Measurements from ENCODE around the gene TF. TPM values are rescaled to one million over a fixed set of nuclear protein-coding genes. Genes with fewer than 3 reads are reported as not detected.
A peak's percentile ranks its signal among the peaks of the same experiment; 100 is the strongest.
"Not testable (repeated sequence)": the region's sequence is repeated elsewhere in the genome, so short reads cannot be mapped to it uniquely, and the experiment has no call there.

The TF gene
- polyA plus RNA-seq, 1 donor: 4.4 TPM

GRCh38 chr3:133763797-133764683 is 17.8 kb downstream of the TF start:
- peak; percentile 94 for DNase-seq (ENCODE audit: low read depth)

- no peak for DNase-seq (ENCODE audit: low read depth)
Measured at GRCh38 chr3:133765256-133765655, 19.1 kb downstream of the TF start.

- DNase-seq (ENCODE audit: low read depth): no peak
Measured at GRCh38 chr3:133767607-133768006, 21.4 kb downstream of the TF start.

- no peak for DNase-seq (ENCODE audit: low read depth)
Measured at GRCh38 chr3:133769536-133769935, 23.3 kb downstream of the TF start.

- DNase-seq (ENCODE audit: low read depth): no peak
Measured at GRCh38 chr3:133773732-133774131, 27.5 kb downstream of the TF start.

- DNase-seq (ENCODE audit: low read depth): no peak
Measured at GRCh38 chr3:133775309-133775708, 29.1 kb downstream of the TF start.

- no peak for DNase-seq (ENCODE audit: low read depth)
Measured at GRCh38 chr3:133775835-133776234, 29.6 kb downstream of the TF start.

GRCh38 chr3:133776794-133777438 is 30.7 kb downstream of the TF start:
- no peak for DNase-seq (ENCODE audit: low read depth)

GRCh38 chr3:133777807-133778568 is 31.8 kb downstream of the TF start:
- DNase-seq (ENCODE audit: low read depth): no peak

GRCh38 chr3:133779626-133780203 is 33.5 kb downstream of the TF start:
- DNase-seq (ENCODE audit: low read depth): no peak

- not testable (repeated sequence) for DNase-seq (ENCODE audit: low read depth)
Measured at GRCh38 chr3:133780756-133781155, 34.6 kb downstream of the TF start.

GRCh38 chr3:133781570-133781969 is 35.4 kb downstream of the TF start:
- DNase-seq (ENCODE audit: low read depth): no peak

GRCh38 chr3:133782454-133782853 is 36.3 kb downstream of the TF start:
- DNase-seq (ENCODE audit: low read depth): no peak

- DNase-seq (ENCODE audit: low read depth): no peak
Measured at GRCh38 chr3:133783762-133784161, 37.6 kb downstream of the TF start.

GRCh38 chr3:133788024-133788423 is 41.8 kb downstream of the TF start:
- DNase-seq (ENCODE audit: low read depth): no peak

- DNase-seq (ENCODE audit: low read depth): no peak
Measured at GRCh38 chr3:133792171-133792763, 46.1 kb downstream of the TF start.

- DNase-seq (ENCODE audit: low read depth): no peak
Measured at GRCh38 chr3:133797396-133798105, 51.4 kb downstream of the TF start.

- DNase-seq (ENCODE audit: low read depth): no peak
Measured at GRCh38 chr3:133799794-133800585, 53.8 kb downstream of the TF start.

- DNase-seq (ENCODE audit: low read depth): no peak
Measured at GRCh38 chr3:133803469-133803868, 57.3 kb downstream of the TF start.

GRCh38 chr3:133804896-133805295 is 58.7 kb downstream of the TF start:
- DNase-seq (ENCODE audit: low read depth): no peak

All from forelimb muscle (tissue), 1 donor.